ENCODE data around the gene SRRM1. TPM values are rescaled to one million over a fixed set of nuclear protein-coding genes. Genes with fewer than 3 reads are reported as not detected.
A peak's percentile ranks its signal among the peaks of the same experiment; 100 is the strongest.

Gene SRRM1, protein sequence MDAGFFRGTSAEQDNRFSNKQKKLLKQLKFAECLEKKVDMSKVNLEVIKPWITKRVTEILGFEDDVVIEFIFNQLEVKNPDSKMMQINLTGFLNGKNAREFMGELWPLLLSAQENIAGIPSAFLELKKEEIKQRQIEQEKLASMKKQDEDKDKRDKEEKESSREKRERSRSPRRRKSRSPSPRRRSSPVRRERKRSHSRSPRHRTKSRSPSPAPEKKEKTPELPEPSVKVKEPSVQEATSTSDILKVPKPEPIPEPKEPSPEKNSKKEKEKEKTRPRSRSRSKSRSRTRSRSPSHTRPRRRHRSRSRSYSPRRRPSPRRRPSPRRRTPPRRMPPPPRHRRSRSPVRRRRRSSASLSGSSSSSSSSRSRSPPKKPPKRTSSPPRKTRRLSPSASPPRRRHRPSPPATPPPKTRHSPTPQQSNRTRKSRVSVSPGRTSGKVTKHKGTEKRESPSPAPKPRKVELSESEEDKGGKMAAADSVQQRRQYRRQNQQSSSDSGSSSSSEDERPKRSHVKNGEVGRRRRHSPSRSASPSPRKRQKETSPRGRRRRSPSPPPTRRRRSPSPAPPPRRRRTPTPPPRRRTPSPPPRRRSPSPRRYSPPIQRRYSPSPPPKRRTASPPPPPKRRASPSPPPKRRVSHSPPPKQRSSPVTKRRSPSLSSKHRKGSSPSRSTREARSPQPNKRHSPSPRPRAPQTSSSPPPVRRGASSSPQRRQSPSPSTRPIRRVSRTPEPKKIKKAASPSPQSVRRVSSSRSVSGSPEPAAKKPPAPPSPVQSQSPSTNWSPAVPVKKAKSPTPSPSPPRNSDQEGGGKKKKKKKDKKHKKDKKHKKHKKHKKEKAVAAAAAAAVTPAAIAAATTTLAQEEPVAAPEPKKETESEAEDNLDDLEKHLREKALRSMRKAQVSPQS
- total RNA-seq, result 10 to 100 TPM; 63.0 to 78.4 (median 69.2) TPM
- 10 to 100 TPM; 31.2 to 40.5 (median 33.5) TPM for polyA plus RNA-seq
- long read RNA-seq, donor 1, partial matches to known transcripts, result 10 of 15 reads
- long read RNA-seq, donor 1, other reads (novel, unspliced or antisense), result 4 of 15 reads
- long read RNA-seq, donor 2, partial matches to known transcripts, result 24 of 41 reads
- long read RNA-seq, donor 2, other reads (novel, unspliced or antisense), result 11 of 41 reads

DNA sequence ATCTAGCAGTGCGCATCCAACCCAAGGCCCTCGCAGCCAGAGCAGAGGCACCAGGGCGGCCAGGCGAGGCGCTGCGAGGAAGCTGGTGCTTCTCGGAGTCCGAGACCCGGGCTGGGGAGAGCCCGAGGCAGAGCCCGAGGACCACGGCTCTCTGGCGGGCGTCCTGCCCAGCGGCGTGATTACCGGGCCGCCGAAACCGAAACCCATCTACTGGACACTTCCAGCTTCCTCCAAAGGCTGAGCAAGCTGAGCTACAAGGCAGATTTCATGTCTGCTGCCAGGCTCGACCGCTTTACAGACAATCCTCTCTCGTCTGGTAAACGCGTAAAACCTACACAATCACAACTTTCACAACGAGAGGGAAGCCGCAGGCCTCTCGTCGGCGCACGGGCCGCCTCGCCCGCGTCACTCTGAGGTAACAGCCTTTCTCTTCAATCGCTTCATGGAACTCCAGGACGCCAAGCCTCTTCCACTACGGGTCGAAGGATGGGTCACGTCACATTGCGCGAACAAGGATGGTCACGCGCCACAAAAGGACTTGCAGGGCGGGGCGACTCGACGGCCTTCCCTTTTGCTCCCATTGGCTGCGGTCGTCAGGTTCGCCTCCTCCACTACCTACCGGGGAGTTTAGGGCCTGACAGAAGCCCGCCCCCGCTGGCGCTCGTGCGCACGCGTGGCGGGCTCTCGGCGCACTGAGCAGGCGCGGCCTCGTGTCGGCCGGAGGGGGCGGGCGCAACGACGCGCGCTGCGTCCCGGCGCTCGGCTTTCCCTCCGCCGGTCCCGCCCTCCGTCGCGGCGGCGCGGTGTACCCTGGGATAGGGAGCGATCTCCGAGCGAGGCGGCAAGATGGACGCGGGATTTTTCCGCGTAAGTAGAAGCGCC is at the start of gene SRRM1:
TSS of gene SRRM1 (plus strand) at position 822 of the 882 bp plus-strand sequence. CDS start at position 847, 25 bp downstream.
- peak; percentile 93 to 97 (median 96) for ATAC-seq
- H3K27me3 ChIP-seq (ENCODE audit: insufficient read depth in 3 of 3, low read length in 2 of 3), result no peaks in the 10 kb centered on the region
- TF ChIP-seq, protein P1, sequence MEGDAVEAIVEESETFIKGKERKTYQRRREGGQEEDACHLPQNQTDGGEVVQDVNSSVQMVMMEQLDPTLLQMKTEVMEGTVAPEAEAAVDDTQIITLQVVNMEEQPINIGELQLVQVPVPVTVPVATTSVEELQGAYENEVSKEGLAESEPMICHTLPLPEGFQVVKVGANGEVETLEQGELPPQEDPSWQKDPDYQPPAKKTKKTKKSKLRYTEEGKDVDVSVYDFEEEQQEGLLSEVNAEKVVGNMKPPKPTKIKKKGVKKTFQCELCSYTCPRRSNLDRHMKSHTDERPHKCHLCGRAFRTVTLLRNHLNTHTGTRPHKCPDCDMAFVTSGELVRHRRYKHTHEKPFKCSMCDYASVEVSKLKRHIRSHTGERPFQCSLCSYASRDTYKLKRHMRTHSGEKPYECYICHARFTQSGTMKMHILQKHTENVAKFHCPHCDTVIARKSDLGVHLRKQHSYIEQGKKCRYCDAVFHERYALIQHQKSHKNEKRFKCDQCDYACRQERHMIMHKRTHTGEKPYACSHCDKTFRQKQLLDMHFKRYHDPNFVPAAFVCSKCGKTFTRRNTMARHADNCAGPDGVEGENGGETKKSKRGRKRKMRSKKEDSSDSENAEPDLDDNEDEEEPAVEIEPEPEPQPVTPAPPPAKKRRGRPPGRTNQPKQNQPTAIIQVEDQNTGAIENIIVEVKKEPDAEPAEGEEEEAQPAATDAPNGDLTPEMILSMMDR (IDR thresholded peaks at IDR 0.05), result no peak
- peaks cover 20% of the 10 kb centered on the region for H3K4me1 ChIP-seq
- H3K36me3 ChIP-seq (ENCODE audit: insufficient read depth in 1 of 2, low read depth in 1 of 2), result peaks cover 3 to 22% of the 10 kb centered on the region in 2 donors
- H3K27ac ChIP-seq, result peak within 1 kb of the TSS; percentile 99
- intact Hi-C loops (cut with DNase I), result loop anchor here in 1 of 2 donors (5.0 kb wide), 1 partner anchor 590 kb away; the partner anchor contains the start of gene SYF2
- no peaks in the 10 kb centered on the region for H3K9me3 ChIP-seq
- WGBS, 3 donors, result 0% methylated on average over 94 to 95 of the region's 95 CpGs
- peak within 1 kb of the TSS; percentile 86 for H3K4me3 ChIP-seq
- peak; percentile 99 to 100 for DNase-seq

DNA sequence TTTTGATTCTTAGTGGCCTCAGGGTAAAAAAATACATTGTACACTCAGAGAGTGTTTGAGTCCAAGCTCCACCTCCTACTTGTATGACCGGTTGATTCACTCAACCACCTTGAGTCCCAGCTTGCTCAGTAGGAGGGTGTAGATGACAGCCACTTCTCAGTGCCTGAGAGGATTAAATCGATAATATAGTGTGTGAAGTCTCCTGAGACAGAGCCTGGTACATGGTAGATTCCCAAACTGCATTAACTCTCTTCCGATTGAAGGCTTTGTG is 48.8 kb upstream of the SRRM1 start:
- Histone ChIP-seq H3K27me3 (ENCODE audit: insufficient read depth in 3 of 3, low read length in 2 of 3) (peaks cover 0 to 35% (median 4%) of the 10 kb centered on the region in 3 donors), H3K9me3 (no peaks in the 10 kb centered on the region), H3K36me3 (ENCODE audit: insufficient read depth in 1 of 2, low read depth in 1 of 2) (no peaks in the 10 kb centered on the region), H3K4me3 (no peak overlapping the region), H3K27ac (no peak overlapping the region), H3K4me1 (no peaks in the 10 kb centered on the region)
- TF ChIP-seq, protein P1 (IDR thresholded peaks at IDR 0.05), result no peak
- ATAC-seq (no peak), DNase-seq (no peak)
- 76 to 83% (median 77%) methylated on average over 3 of the region's 3 CpGs for WGBS, 3 donors
- intact Hi-C loops (cut with DNase I), result no loop called here

DNA sequence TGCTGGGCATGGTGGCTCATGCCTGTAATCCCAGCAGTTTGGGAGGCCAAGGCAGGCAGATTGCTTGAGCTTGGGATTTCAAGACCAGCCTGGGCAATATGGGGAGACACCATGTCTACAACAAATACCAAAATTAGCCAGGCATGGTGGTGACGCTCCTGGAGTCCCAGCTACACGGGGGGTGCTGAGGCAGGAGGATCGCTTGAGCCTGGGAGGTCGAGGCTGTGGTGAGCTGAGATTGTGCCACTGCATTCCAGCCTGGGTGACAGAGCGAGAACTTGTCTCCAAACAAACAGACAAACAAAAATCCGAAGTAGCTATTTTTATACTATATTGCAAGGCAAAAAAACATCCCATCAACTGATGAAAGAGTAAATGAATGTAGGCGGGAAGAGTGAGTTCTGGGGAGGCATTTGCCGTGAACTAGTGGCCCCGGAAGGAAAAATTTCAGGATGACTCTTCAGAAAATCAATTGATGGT is 46.7 kb upstream of the SRRM1 start:
- Histone ChIP-seq H3K4me1 (no peaks in the 10 kb centered on the region), H3K27me3 (ENCODE audit: insufficient read depth in 3 of 3, low read length in 2 of 3) (peaks cover 0 to 35% (median 4%) of the 10 kb centered on the region in 3 donors), H3K4me3 (no peak overlapping the region), H3K9me3 (no peaks in the 10 kb centered on the region), H3K27ac (no peak overlapping the region), H3K36me3 (ENCODE audit: insufficient read depth in 1 of 2, low read depth in 1 of 2) (no peaks in the 10 kb centered on the region)
- 72 to 78% (median 75%) methylated on average over 9 of the region's 9 CpGs for WGBS, 3 donors
- DNase-seq (no peak), ATAC-seq (no peak)
- TF ChIP-seq, protein P1 (IDR thresholded peaks at IDR 0.05), result no peak
- intact Hi-C loops (cut with DNase I), result no loop called here

DNA sequence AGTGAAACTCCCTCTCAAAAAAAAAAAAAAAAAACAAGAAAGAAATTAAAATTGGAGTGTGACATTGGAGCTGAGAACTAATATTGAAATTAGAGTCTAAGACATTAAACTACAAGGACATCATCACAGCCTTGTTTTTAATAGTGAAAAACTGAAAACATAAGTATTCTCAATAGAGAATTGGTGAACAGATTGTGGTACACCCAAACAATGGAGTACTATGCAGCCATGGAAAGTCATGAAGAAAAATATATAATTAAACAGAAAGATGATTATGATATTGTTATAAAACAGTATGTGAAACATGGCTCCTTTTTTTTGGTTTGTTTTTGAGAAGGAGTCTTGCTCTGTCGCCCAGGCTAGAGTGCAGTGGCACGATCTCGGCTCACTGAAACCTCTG is 43.8 kb upstream of the SRRM1 start:
- intact Hi-C loops (cut with DNase I), result no loop called here
- Histone ChIP-seq H3K4me1 (no peaks in the 10 kb centered on the region), H3K4me3 (no peak overlapping the region), H3K9me3 (no peaks in the 10 kb centered on the region), H3K27ac (no peak overlapping the region), H3K36me3 (ENCODE audit: insufficient read depth in 1 of 2, low read depth in 1 of 2) (no peaks in the 10 kb centered on the region), H3K27me3 (ENCODE audit: insufficient read depth in 3 of 3, low read length in 2 of 3) (peaks cover 0 to 32% (median 4%) of the 10 kb centered on the region in 3 donors)
- ATAC-seq (no peak), DNase-seq (no peak)
- WGBS, 3 donors, result 87 to 93% (median 93%) methylated on average over 3 of the region's 3 CpGs
- TF ChIP-seq, protein P1 (IDR thresholded peaks at IDR 0.05), result no peak
